ENCODE results near the gene CYB561D1. TPM values are rescaled to one million over a fixed set of nuclear protein-coding genes. Genes with fewer than 3 reads are reported as not detected.

CYB561D1 gene
- total RNA-seq, 1 experiment from 2014 or later: 11.7 TPM

- intact Hi-C loops (cut with micrococcal nuclease; ENCODE audit: unreplicated experiment): no loop called here
- CTCF ChIA-PET: interaction anchor here (0.6 kb wide), 1 partner anchor 568 kb away, joined by 4 read pairs; no protein-coding TSS in a partner anchor
- H3K27me3 ChIP-seq (ENCODE audit: insufficient read depth, low read depth): peaks cover 14% of the 10 kb centered on the region
- H3K79me2 ChIP-seq (ENCODE audit: low read depth): no peaks in the 10 kb centered on the region
- DNase-seq: no peak
- H3K27ac ChIP-seq: no peak overlapping the region
- no peaks in the 10 kb centered on the region for H3K4me1 ChIP-seq (replicated peaks; ENCODE audit: insufficient read depth)
- TF ChIP-seq EZH2 (IDR thresholded peaks at IDR 0.05; ENCODE audit: low read depth) (no peak), CTCF (conservative IDR thresholded peaks at IDR 0.05) (no peak)
- H3K9me3 ChIP-seq (ENCODE audit: insufficient read depth, low read depth): no peaks in the 10 kb centered on the region
- peaks cover 4% of the 10 kb centered on the region; the same call in 1 of the 2 replicates for H3K9me2 ChIP-seq (ENCODE audit: insufficient read depth)
- H3K4me3 ChIP-seq: no peak overlapping the region
- POLR2A ChIA-PET (ENCODE audit: unreplicated experiment): no interaction called here
- no peaks in the 10 kb centered on the region for H3K36me3 ChIP-seq (ENCODE audit: low read depth)
- H2AFZ ChIP-seq: no peak overlapping the region
- peaks cover 5% of the 10 kb centered on the region; the same call in 1 of the 2 replicates for H3F3A ChIP-seq (ENCODE audit: insufficient read depth, low read depth)
- no TSS peak for BruUV-seq (replicated peaks)
- no peaks in the 10 kb centered on the region for H4K20me1 ChIP-seq (ENCODE audit: insufficient read depth)
- H3K4me2 ChIP-seq: no peak overlapping the region
Measured at GRCh38 chr1:109535481-109535880, 41.6 kb downstream of the CYB561D1 start.

- no TSS peak for BruUV-seq (replicated peaks)
- intact Hi-C loops (cut with micrococcal nuclease; ENCODE audit: unreplicated experiment): no loop called here
Measured at GRCh38 chr1:109535971-109536491, 42.1 kb downstream of the CYB561D1 start.

GRCh38 chr1:109537450-109538178, 43.7 kb downstream of the CYB561D1 start:
- Histone ChIP-seq H3K4me1 (replicated peaks; ENCODE audit: insufficient read depth) (no peaks in the 10 kb centered on the region), H3K79me2 (ENCODE audit: low read depth) (no peaks in the 10 kb centered on the region), H3K36me3 (ENCODE audit: low read depth) (no peaks in the 10 kb centered on the region), H2AFZ (no peak overlapping the region), H3K4me3 (no peak overlapping the region), H3K27me3 (ENCODE audit: insufficient read depth, low read depth) (peaks cover 24% of the 10 kb centered on the region), H3K27ac (no peak overlapping the region), H3K9me2 (ENCODE audit: insufficient read depth) (peaks cover 4% of the 10 kb centered on the region; the same call in 1 of the 2 replicates), H3K4me2 (no peak overlapping the region), H3F3A (ENCODE audit: insufficient read depth, low read depth) (peaks cover 5% of the 10 kb centered on the region; the same call in 1 of the 2 replicates), H3K9me3 (ENCODE audit: insufficient read depth, low read depth) (no peaks in the 10 kb centered on the region), H4K20me1 (ENCODE audit: insufficient read depth) (no peaks in the 10 kb centered on the region)
- BruUV-seq (replicated peaks): no TSS peak
- intact Hi-C loops (cut with micrococcal nuclease; ENCODE audit: unreplicated experiment): no loop called here
- ChIA-PET POLR2A (ENCODE audit: unreplicated experiment) (no interaction called here), CTCF (no interaction called here)
- TF ChIP-seq EZH2 (IDR thresholded peaks at IDR 0.05; ENCODE audit: low read depth): no peak
- no peak for TF ChIP-seq CTCF (conservative IDR thresholded peaks at IDR 0.05)
- no peak for DNase-seq

More at GRCh38 chr1:109535971-109536491, 42.1 kb downstream of the CYB561D1 start:
- Histone ChIP-seq H3K79me2 (ENCODE audit: low read depth) (no peaks in the 10 kb centered on the region), H3K27ac (no peak overlapping the region), H3K9me3 (ENCODE audit: insufficient read depth, low read depth) (no peaks in the 10 kb centered on the region), H3K4me2 (no peak overlapping the region), H3K36me3 (ENCODE audit: low read depth) (no peaks in the 10 kb centered on the region), H4K20me1 (ENCODE audit: insufficient read depth) (no peaks in the 10 kb centered on the region), H3K27me3 (ENCODE audit: insufficient read depth, low read depth) (peaks cover 18% of the 10 kb centered on the region), H3K4me3 (no peak overlapping the region), H3K9me2 (ENCODE audit: insufficient read depth) (peaks cover 4% of the 10 kb centered on the region; the same call in 1 of the 2 replicates), H2AFZ (no peak overlapping the region), H3F3A (ENCODE audit: insufficient read depth, low read depth) (peaks cover 5% of the 10 kb centered on the region; the same call in 1 of the 2 replicates), H3K4me1 (replicated peaks; ENCODE audit: insufficient read depth) (no peaks in the 10 kb centered on the region)
- no peak for DNase-seq
- POLR2A ChIA-PET (ENCODE audit: unreplicated experiment): no interaction called here
- CTCF ChIA-PET: interaction anchor here (0.6 kb wide), 1 partner anchor 567 kb away, joined by 4 read pairs; no protein-coding TSS in a partner anchor
- TF ChIP-seq CTCF (conservative IDR thresholded peaks at IDR 0.05) (no peak), EZH2 (IDR thresholded peaks at IDR 0.05; ENCODE audit: low read depth) (no peak)
